IMR-90 (cell line): ENCODE measurements around the gene MAEL. TPM values are rescaled to one million over a fixed set of nuclear protein-coding genes. Genes with fewer than 3 reads are reported as not detected.

Experiments used
- ATAC-seq: fragments of 200-7000 bp; cut with Tn5 transposase; 2 replicates; pipeline ENCODE4 v1.9.1; 2020; ENCODE audit warnings: low read depth, mild to moderate bottlenecking, moderate library complexity
- BruUV-seq: library from RNA; stranded (reverse); fragments of 400-500 nt; replicated peaks from 2 replicates; lab custom pipeline; 2021; lab: Mats Ljungman, UMichigan
- CTCF ChIA-PET: fragments of 300-600 bp; formaldehyde crosslinking; extraction: SDS; loops from one replicate; lab custom pipeline; 2021; ENCODE audit warnings: antibody characterized with exemption; lab: Yijun Ruan, JAX
- POLR2A ChIA-PET: fragments of 300-600 bp; sonication (Branson Sonifier 250); formaldehyde crosslinking; loops from one replicate; lab custom pipeline; 2022; ENCODE audit warnings: antibody characterized with exemption; ENCODE audit not compliant: unreplicated experiment; lab: Charles Lee
- DNase-seq: peaks from one replicate; pipeline ENCODE4 v3.0.0; 2013
- H2AFZ ChIP-seq: replicated peaks from 2 replicates; pipeline ENCODE3; 2013; ENCODE audit warnings: low read length, mild to moderate bottlenecking; ENCODE audit not compliant: poor library complexity
- H2AK5ac ChIP-seq: 2 replicates; pipeline ENCODE4 v1.6.1; 2013; ENCODE audit warnings: low read depth, low read length, inconsistent platforms
- H2AK9ac ChIP-seq: replicated peaks from 2 replicates; pipeline ENCODE3; 2013; ENCODE audit warnings: mild to moderate bottlenecking, low read depth, low read length, moderate library complexity; ENCODE audit not compliant: poor library complexity
- H2BK120ac ChIP-seq: 2 replicates; pipeline ENCODE4 v1.6.1; 2013; ENCODE audit warnings: low read depth, low read length, inconsistent platforms
- H2BK15ac ChIP-seq: 3 replicates; pipeline ENCODE4 v1.6.1; 2013; ENCODE audit warnings: low read depth, low read length, inconsistent platforms
- H2BK20ac ChIP-seq: 2 replicates; pipeline ENCODE4 v1.6.1; 2013; ENCODE audit warnings: low read depth, mild to moderate bottlenecking, inconsistent platforms, low read length, moderate library complexity
- H2BK5ac ChIP-seq: 2 replicates; pipeline ENCODE4 v1.6.1; 2013; ENCODE audit warnings: mild to moderate bottlenecking, low read depth, low read length, inconsistent platforms; ENCODE audit not compliant: poor library complexity, severe bottlenecking
- H3K14ac ChIP-seq: replicated peaks from 2 replicates; pipeline ENCODE4 v1.6.1; 2013; ENCODE audit warnings: low read depth, low read length, inconsistent platforms
- H3K18ac ChIP-seq: 2 replicates; pipeline ENCODE4 v1.6.1; 2013; ENCODE audit warnings: low read depth, low read length, control low read depth
- H3K23ac ChIP-seq: 2 replicates; pipeline ENCODE4 v1.6.1; 2013; ENCODE audit warnings: low read depth, low read length, inconsistent platforms
- H3K27ac ChIP-seq: 2 replicates; pipeline ENCODE4 v1.5.1; 2013; ENCODE audit warnings: mild to moderate bottlenecking, control low read depth, low read length; ENCODE audit not compliant: insufficient read depth
- H3K27me3 ChIP-seq: 2 replicates; pipeline ENCODE4 v1.6.1; 2013; ENCODE audit warnings: low read length; ENCODE audit not compliant: control insufficient read depth, insufficient read depth
- H3K36me3 ChIP-seq: 2 replicates; pipeline ENCODE4 v1.6.1; 2013; ENCODE audit warnings: low read length, mixed read lengths; ENCODE audit not compliant: control insufficient read depth, insufficient read depth
- H3K4ac ChIP-seq: 2 replicates; pipeline ENCODE4 v1.6.1; 2013; ENCODE audit warnings: low read depth, low read length, inconsistent platforms
- H3K4me1 ChIP-seq: 2 replicates; pipeline ENCODE4 v1.6.1; 2013; ENCODE audit warnings: low read length, mixed read lengths; ENCODE audit not compliant: control insufficient read depth, insufficient read depth
- H3K4me2 ChIP-seq: 2 replicates; pipeline ENCODE4 v1.6.1; 2013; ENCODE audit warnings: low read depth, mild to moderate bottlenecking, control low read depth, low read length, moderate library complexity
- H3K4me3 ChIP-seq: 2 replicates; pipeline ENCODE4 v1.5.1; 2013; ENCODE audit warnings: low read depth, mild to moderate bottlenecking, control low read depth, low read length, moderate library complexity; ENCODE audit not compliant: insufficient read depth
- H3K56ac ChIP-seq: 2 replicates; pipeline ENCODE4 v1.6.1; 2013; ENCODE audit warnings: low read length, inconsistent platforms; ENCODE audit not compliant: insufficient read depth; ENCODE audit errors: extremely low read depth
- H3K79me1 ChIP-seq, 2 experiments: 2 replicates each; pipeline ENCODE4 v1.6.1; 2013; ENCODE audit warnings: low read length in 2 of 2, inconsistent platforms in 1 of 2, low read depth in 1 of 2
- H3K9ac ChIP-seq: 2 replicates; pipeline ENCODE4 v1.6.1; 2013; ENCODE audit warnings: low read depth, low read length, control low read depth
- H3K9me1 ChIP-seq: 2 replicates; pipeline ENCODE4 v1.6.1; 2013; ENCODE audit warnings: low read length, inconsistent platforms; ENCODE audit not compliant: insufficient read depth
- H3K9me3 ChIP-seq: 2 replicates; pipeline ENCODE4 v1.6.1; 2013; ENCODE audit warnings: low read length; ENCODE audit not compliant: control insufficient read depth, insufficient read depth
- H4K20me1 ChIP-seq: 2 replicates; pipeline ENCODE4 v1.6.1; 2013; ENCODE audit warnings: low read length, inconsistent platforms; ENCODE audit not compliant: insufficient read depth
- H4K5ac ChIP-seq: 2 replicates; pipeline ENCODE4 v1.6.1; 2013; ENCODE audit warnings: mild to moderate bottlenecking, low read depth, low read length, control low read depth
- H4K8ac ChIP-seq, 2 experiments: 2 replicates each; pipeline ENCODE4 v1.6.1; 2013; ENCODE audit warnings: low read depth in 2 of 2, low read length in 2 of 2, control low read depth in 1 of 2, inconsistent platforms in 1 of 2
- H4K91ac ChIP-seq: 2 replicates; pipeline ENCODE4 v1.6.1; 2013; ENCODE audit warnings: low read depth, low read length, inconsistent platforms; ENCODE audit not compliant: insufficient read depth
- BHLHE40 ChIP-seq: fragments of 150-350 bp; IDR thresholded peaks from 2 replicates; pipeline ENCODE4 v1.6.1; 2016; ENCODE audit warnings: mild to moderate bottlenecking, low read depth, low read length
- CEBPB ChIP-seq: IDR thresholded peaks from 2 replicates; pipeline ENCODE4 v1.6.1; 2012; ENCODE audit warnings: low read depth, low read length, improper control_type of control experiment
- POLR2A ChIP-seq: IDR thresholded peaks from 2 replicates; pipeline ENCODE4 v1.6.1; 2012; ENCODE audit warnings: mild to moderate bottlenecking, low read depth, low read length
- WGBS, 2 experiments: methylation state at CpG; one replicate each; pipeline versions ENCODE4 v1.1.5 to v1.1.7; 2013; ENCODE audit warnings: missing lambda C conversion rate in 2 of 2; ENCODE audit not compliant: insufficient read length in 1 of 2; ENCODE audit errors: extremely low coverage in 2 of 2; 5-methylcytosine and 5-hydroxymethylcytosine counted together
- dilution Hi-C: fragments of 300-500 bp; cut with HindIII; formaldehyde crosslinking; loops from one replicate; pipeline ENCODE4 v1.14.3; 2018; ENCODE audit warnings: low sequenced_read_pairs; ENCODE audit not compliant: unreplicated experiment
- in situ Hi-C: fragments of 300-500 bp; cut with MboI; formaldehyde crosslinking; loops from 3 replicates; pipeline ENCODE4 v1.14.3; 2019; ENCODE audit warnings: low sequenced_read_pairs, inconsistent platforms, mixed read lengths
- intact Hi-C: fragments of 100-400 bp; cut with micrococcal nuclease; formaldehyde crosslinking; loops from 2 replicates; pipeline ENCODE4 v1.10.0; 2022
- polyA plus RNA-seq, 3 experiments: library from polyadenylated mRNA; depleted of rRNA; stranded (reverse); fragments of >200 nt; gene quantifications; 2 replicates each; pipeline ENCODE4 v1.2.3, GENCODE V29; 2012; ENCODE audit warnings: low replicate concordance in 1 of 3
- total RNA-seq: library from RNA; depleted of rRNA; stranded (reverse); fragments of >200 nt; gene quantifications from 2 replicates; pipeline ENCODE4 v1.2.3, GENCODE V29; 2012

The MAEL gene
- total and polyA plus RNA-seq, 2 of the 4 experiments (the other 2 are of a cell fraction), result not detected

DNA sequence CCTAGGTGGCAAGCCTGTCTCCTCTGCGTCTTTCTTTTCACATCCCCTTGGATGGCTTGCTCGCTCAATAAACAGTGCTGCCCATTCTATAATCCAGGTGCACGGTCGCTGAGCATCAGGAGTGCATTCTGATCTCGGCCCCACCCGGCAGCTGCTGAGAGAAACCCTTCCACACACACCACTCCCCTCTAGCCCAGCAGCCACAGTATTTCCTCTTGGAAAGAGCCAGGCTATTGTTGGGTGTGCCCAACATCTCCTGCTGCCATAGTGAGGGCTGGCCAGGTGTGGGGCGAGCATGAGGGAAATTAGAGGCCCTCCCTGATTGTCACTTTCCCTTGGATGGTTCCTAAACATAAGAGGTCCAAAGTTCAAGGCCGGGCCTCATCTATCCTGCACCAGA lies 76.4 kb downstream of the MAEL start:
- H2AFZ ChIP-seq, result no peak overlapping the region
- no peaks in the 10 kb centered on the region for H3K9me3 ChIP-seq
- H4K20me1 ChIP-seq, result no peaks in the 10 kb centered on the region
- no peaks in the 10 kb centered on the region for H3K4me1 ChIP-seq
- no peak overlapping the region for H3K9ac ChIP-seq
- no peak overlapping the region for H2BK15ac ChIP-seq
- in situ Hi-C loops, result loop anchor here (5.0 to 10.0 kb wide), 2 partner anchors 382 to 469 kb away; no protein-coding TSS in a partner anchor
- no TSS peak for BruUV-seq
- 30% methylated on average over 2 of the region's 8 CpGs; no CpG with 5 or more reads in 1 of the 2 experiments for WGBS, 2 experiments
- intact Hi-C loops, result loop anchor here (5.0 kb wide), 2 partner anchors 157 to 622 kb away; partner anchors contain the start of gene POU2F1
- H3K4me2 ChIP-seq, result no peak overlapping the region
- ChIA-PET POLR2A (no interaction called here), CTCF (interaction anchor here (1.1 kb wide), 1 partner anchor 155 kb away, joined by 3 read pairs; the partner anchor contains the start of gene POU2F1)
- H3K4ac ChIP-seq, result no peak overlapping the region
- no peak overlapping the region for H2AK9ac ChIP-seq
- no peaks in the 10 kb centered on the region for H3K36me3 ChIP-seq
- no peak overlapping the region for H4K91ac ChIP-seq
- dilution Hi-C loops, result no loop called here
- no peak overlapping the region for H2BK5ac ChIP-seq
- DNase-seq (no peak), ATAC-seq (no peak)
- no peak overlapping the region for H4K8ac ChIP-seq
- H3K27ac ChIP-seq, result no peak overlapping the region
- no peak overlapping the region for H4K5ac ChIP-seq
- no peaks in the 10 kb centered on the region for H3K79me1 ChIP-seq
- no peak overlapping the region for H2AK5ac ChIP-seq
- H3K18ac ChIP-seq, result no peak overlapping the region
- peaks cover 15% of the 10 kb centered on the region for H3K27me3 ChIP-seq
- no peak overlapping the region for H3K14ac ChIP-seq
- no peak overlapping the region for H3K23ac ChIP-seq
- H3K9me1 ChIP-seq, result no peaks in the 10 kb centered on the region
- H3K56ac ChIP-seq, result no peak overlapping the region
- TF ChIP-seq BHLHE40, result no peak
- no peak for TF ChIP-seq CEBPB
- no peak for TF ChIP-seq POLR2A
- H3K4me3 ChIP-seq, result no peak overlapping the region
- H2BK120ac ChIP-seq, result no peak overlapping the region
- H2BK20ac ChIP-seq, result no peak overlapping the region
